Activated CD4-positive, alpha-beta T cell treated with anti-CD3 and anti-CD28 coated beads, Interleukin-2, Interleukin-6, amounts not matched to agents 100 ng/mL and 50 ng/mL, durations not matched to agents 16 hours and 8 hours (primary cell): ENCODE results near the gene WDR7.
A peak's percentile ranks its signal among the peaks of the same experiment; 100 is the strongest.

ENCODE experiments used
- DNase-seq: peaks from one replicate; pipeline ENCODE4 v3.0.0-alpha.2; 2020

Gene WDR7

DNA sequence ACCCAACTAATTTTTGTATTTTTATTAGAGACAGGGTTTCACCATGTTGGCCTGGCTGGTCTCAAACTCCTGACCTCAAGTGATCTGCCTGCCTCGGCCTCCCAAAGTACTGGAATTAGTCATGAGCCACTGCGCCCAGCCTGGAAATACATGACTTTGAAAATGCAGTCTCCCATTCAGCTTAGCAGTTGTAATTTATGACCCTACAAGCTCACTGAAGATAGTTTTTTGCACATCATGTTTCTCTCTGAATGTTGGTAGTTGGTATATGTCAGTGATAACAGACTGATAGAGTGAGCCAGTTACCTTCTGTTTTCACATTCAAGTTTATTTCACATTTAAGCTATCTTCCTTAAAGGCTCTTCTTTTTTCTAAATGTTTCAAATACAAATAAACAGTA lies 7.1 kb downstream of the WDR7 start:
- DNase-seq, result no peak

DNA sequence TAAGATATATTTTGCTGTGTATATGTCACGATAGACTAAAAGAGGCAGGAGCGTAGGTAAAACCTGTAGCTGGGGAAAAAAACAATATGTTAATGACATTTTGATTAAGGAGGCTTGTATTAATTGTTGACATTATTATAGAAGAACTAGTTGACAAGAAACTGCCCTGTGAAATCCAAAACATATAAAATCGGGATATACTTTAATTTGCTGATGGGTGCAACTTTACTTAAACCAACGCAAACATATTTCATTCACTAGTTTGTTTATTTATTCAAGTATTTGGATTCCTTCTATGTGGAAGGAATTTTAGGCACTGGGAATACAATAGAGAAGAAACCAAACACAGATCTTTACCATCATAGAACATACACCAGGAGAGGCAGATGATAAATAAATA lies 8.0 kb downstream of the WDR7 start:
- DNase-seq, result no peak

DNA sequence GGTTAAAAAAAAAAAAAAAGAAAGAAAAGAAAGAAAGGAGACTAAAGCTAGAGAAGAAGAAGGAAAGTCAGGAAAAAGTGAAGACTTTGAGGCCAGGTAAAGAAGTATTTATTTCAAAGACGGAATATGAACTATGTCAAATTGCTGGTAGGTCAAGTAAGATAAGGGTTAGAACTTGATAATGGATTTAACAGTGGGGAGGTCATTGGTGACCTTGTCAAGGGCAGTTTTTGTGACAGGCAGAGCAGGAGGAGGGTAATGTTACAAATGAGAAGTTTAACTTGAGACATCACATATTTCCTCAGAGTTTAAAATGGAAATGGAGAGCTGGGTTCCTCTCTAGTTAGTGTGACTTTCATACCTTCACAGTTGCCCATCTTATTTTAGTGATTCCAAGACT lies 9.5 kb downstream of the WDR7 start:
- no peak for DNase-seq

- no peak for DNase-seq
These were observed 10.4 kb downstream of the WDR7 start for GRCh38 chr18:56661360-56662062.

DNA sequence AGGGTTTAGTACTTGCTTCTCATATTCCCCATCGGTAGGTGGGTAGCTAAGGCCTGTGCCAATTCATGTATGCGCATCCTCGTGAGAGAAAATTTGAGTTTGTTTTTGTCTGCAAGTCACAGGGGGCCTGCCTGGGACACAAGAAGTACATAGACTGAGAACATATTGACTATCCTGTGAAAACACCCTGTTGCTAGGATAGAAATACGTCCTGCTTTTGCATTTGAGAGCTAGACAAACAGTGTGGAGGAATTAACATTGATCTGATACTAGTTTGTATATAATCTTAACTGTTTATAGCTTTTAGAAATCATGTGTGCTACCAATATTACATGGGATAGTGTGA lies 10.9 kb downstream of the WDR7 start:
- no peak for DNase-seq

DNA sequence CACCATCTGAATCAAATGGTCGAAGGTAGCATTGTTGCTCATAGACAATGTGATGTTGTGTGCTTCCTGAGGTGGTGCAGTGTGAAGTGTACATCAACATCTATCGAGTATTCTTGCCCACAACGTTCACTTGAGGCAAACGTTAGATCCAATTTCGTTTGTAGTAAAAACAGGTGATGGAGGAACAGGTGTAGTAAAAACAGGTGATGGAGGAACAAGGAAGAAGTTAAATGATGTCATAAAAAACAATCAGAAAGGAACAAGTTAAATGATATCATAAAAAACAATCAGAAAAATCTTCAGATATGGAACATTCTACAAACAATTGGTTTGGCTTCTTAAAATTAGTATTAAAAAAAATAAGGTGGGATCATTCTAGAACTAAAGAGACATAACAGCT lies 11.3 kb downstream of the WDR7 start:
- DNase-seq, result no peak

DNA sequence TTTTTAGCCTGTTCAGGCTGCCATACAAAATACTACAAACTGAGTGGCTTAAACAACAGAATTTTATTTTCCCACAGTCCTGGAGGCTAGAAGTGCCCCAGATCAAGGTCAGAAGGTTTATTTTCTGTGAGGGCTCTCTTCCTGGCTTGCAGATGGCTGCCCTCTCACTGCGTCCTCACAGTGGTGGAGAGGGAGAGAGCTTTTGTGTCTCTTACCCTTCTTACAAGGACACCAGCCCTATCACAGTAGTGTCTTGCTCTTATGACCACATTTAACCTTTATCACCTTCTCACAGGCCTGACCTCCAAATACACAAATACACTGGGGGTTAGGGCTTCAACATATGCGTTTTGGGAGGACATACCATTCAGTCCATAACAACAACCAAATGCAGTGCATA lies 11.7 kb downstream of the WDR7 start:
- no peak for DNase-seq

- no peak for DNase-seq
These were observed 21.2 kb downstream of the WDR7 start for GRCh38 chr18:56672391-56672790.

DNA sequence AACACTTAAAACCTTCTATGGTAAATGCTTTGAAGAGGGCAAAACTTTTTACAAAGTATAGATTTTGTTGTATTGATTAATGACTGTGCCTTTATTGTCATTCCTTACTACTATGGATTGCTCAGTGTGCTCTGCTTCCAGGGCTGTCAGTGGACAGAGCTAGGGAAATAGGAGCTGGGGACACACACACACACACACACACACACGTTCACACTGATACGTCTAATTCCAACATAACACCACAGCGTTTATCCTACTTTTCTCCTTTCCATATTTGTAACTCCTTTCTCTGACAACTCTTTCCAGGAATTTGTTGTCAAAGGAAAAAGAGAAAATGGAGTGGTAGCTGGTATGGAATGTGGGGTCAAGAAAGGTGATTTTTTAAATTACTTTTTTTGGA lies 21.8 kb downstream of the WDR7 start:
- DNase-seq, result no peak

- DNase-seq, result no peak
These were observed 25.5 kb downstream of the WDR7 start for GRCh38 chr18:56676639-56677038.

DNA sequence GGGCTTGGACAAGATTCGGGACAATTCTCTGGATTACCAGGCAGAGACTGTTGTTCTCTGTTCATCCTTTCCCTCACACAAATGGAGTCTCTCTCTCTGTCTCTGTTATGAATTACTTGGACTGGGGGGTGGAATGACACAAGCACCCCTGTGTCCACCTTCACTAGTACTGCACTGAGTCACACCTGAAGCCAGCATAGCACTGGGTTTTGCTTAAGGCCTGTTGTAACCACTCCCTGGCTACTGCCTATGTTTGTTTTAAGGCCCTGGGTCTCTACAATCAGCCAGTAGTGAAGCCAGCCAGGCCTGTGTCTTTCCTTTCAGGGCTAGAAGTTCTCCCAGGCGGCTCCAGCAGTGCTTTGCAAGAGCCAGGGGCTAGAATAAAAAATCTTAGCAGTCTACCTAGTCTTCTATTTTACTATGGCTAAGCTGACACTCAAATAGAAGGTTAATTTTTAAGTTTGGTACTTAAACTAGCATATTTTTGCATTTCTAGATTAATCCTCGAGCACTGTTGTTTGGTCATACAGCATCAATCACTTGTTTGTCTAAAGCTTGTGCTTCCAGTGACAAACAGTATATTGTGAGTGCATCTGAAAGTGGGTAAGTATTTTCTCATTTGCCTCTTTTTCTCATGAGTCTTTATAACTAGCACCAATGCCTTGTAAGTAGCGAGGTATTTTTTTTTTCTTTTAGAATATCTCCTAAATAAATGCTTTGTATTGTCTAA lies 27.8 kb downstream of the WDR7 start:
- DNase-seq, result no peak

DNA sequence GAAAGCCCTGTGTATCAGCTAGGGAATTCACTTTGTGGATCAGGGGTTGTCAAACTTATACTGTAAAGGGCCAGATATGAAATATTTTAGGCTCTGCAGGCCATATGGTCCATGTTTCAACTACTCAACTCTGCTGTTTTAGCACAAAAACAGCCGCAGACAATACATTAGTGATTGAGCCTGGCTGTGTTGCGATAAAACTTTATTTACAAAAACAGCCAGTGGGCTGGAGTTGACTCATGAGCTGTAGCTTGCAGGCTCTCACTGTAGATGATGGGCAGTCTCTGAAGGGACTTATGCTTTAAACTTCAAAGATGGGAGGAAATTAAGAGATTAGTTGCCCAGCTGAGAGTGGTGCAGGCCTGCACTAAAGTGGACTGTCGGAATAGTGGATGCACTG lies 33.1 kb downstream of the WDR7 start:
- DNase-seq, result no peak

DNA sequence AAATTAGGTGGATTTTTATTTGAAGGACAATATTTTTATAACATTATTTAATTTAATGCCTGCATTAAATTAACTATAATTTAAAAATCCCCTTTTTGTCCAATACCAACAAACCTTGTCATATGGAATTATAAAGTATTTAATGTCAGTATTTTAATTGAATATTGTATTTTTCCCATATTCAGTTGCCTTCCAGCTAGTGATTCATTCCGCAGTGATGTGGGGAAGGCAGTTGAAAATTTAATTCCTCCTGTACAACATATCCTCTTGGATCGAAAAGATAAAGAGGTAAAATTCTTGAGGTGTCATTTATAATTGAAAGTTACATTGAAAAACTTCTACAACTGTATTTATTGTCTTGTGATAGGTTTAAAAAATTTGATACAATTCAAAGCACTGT lies 40.4 kb downstream of the WDR7 start:
- DNase-seq, result no peak

DNA sequence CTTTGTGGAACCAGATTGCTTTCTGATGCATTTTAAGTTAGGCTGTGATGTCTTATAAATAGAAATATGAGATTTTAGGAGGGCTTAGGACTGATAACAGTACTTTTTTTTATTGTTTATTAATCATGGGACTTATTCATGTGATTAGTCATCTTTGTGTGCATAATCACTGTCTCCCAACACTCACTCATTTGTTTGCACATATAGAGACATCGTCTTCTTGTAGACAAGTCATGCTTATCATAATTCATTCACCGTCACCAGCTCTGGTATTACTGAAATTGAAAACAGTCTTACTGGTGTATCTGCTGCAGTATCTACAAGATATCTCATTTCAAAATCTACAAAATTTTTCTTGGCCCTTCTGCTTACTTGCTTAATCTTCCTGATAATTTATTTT lies 45.8 kb downstream of the WDR7 start:
- no peak for DNase-seq

GRCh38 chr18:56702946-56703345 lies 51.8 kb downstream of the WDR7 start:
- DNase-seq, result peak; percentile 51

DNA sequence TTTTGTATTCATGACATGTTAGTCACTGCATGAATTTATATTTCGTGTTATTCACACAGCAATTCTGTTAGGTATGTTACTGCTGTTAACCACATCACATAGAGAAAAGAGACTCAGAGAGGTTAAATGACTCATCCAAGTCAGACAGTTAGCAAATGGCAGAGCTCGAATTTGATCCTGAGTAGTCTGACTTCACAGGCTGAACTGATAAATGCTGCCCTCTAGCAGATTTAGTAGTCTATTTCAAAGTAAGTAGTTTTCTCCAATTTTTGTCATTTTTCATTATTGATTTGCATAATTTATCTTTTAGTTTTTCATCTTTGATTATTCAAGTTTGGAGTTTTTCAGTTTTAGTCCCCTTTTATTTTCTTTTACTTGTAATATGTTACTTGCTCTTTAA lies 58.3 kb downstream of the WDR7 start:
- peak; percentile 85 for DNase-seq

- DNase-seq, result no peak
These were observed 60.7 kb downstream of the WDR7 start for GRCh38 chr18:56711708-56712445.

DNA sequence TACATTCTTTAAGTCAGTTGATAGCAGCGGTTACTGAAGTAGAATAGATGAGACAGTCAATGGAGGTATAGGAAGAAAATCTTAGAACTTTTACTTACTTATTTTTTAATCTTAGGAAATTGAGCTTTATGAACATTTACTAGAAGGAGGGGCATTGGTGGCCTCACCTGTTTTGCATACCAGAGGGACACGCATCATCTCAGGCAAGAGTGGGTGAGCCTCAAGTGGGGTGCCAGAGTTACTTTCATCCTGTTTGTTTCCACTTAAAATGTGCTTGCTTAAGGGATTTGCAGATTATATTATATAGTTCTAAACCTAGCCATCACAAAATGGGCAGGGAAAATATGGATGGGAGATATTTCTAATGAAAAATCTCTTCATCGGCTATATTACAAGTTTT lies 61.6 kb downstream of the WDR7 start:
- DNase-seq, result no peak

DNA sequence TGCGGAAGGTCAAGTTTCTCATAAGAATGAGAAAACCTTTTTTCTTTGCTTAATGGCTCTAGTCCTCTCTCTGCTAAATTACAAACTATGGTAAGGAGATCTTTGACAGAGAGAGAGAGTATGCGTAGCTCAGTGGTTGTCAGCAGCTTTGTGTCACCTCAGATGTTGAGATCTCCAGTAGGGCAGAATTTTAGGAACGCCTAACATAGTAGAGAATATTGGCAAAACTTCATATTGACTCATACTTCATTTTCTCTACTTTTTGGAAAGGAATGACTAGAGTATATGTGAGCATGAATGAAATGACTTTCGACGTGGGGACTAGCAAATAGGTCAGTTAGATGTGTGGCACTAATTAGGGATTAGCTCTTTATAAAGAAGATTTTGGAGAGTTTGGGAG lies 64.0 kb downstream of the WDR7 start:
- no peak for DNase-seq

DNA sequence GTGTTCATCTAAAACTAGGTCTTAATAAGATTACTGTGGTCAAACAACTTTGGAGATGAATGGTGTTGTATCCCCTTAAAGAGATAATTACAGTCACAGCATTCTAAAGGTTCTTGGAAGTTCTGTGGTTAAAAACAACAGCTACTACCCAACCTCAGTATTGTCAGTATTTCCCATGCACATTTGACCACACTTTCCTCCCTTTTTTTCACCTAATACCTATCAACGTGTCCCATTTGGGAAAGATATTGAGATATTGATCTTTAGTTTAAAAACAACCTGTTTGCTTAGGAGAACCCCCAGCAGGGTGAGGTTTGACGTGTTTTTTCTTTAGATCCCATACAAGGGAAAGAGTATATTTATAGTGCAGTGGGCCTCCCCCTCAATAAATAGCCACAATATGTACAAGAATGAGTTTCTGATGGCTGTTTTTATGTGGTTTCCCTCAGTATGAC lies 65.6 kb downstream of the WDR7 start:
- DNase-seq, result peak; percentile 27

DNA sequence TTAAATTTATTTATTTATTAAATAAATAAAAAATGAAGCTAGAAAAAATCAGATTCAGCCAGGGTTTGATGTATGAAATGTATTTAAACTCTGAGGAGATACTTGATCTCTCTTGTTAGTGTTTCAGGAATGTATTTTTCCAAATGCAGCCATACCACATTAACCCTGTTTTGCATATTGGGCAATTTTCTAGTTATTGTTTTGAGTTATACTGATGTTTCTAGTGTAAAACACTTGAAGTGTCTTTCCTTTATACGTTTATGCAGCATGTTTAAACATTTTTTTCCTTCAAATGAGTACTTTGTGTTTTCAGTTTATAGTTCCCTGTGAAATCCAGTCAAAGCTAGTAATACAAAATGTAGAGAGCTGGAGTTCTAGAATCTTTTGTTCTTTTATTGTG lies 69.9 kb downstream of the WDR7 start:
- DNase-seq, result no peak

DNA sequence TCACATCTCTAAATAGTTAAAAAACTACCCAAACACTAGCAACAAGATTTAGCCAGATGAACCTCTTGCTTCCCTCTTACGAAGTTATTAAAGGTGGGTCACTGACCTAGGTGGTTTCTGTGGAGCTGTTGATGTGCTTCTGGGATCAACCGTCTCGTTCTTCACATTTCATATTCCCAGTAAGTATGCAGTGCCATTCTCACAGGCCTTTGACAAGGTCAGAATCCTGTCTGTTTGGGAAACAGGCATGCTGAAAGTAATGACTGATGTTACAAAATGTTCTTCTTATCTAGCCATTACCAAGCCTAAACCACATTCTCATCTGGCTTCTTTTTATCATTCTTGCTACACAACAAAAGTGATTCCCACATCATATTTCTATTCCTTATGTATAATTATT lies 70.3 kb downstream of the WDR7 start:
- DNase-seq, result no peak

DNA sequence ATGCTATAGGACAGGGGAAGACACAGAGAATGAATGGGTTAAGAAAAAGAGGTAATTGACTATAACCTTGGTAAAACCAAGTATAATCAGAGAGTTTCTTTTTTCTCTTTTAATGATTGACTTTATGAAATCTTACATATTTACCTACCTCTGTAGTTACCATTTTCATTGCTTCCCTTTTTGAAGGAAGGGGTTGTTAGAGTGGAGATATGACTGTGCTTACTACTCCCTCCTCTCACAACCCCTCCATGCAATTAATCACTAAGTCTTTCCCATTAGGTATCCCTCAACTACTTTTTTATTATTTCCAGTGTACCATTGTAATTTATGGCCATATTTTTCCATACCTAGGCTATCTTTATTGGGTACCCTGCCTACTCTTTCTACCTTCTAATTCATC lies 71.4 kb downstream of the WDR7 start:
- DNase-seq, result no peak

DNA sequence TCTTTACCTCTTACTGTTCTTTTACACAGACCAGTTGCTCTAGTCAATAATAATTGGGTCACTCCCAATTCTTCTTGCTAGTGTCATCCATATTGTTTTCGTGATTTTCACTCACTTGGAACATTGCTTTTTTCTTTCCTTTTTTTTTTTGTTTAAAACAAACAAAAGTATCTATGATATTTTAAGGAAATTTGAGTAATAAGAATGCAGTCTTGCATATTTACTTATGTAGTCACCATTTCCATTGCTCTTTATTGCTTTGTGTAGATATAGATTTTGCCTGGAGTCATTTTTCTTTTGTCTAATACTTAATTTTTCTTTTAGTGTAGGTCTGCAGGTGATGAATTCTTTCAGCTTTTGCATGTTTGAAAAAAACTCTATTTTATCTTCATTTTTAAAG lies 71.9 kb downstream of the WDR7 start:
- DNase-seq, result no peak
